HG02938 (cell line): ENCODE results near the gene PLTP.
A peak's percentile ranks its signal among the peaks of the same experiment; 100 is the strongest.
"Not testable (repeated sequence)": the region's sequence is repeated elsewhere in the genome, so short reads cannot be mapped to it uniquely, and the experiment has no call there.

Experiments used
- ATAC-seq: cut with Tn5 transposase; IDR thresholded peaks from one replicate; pipeline ENCODE4 v1.9.1; 2021; ENCODE audit warnings: mild to moderate bottlenecking, moderate library complexity; ENCODE audit not compliant: unreplicated experiment

PLTP gene

DNA sequence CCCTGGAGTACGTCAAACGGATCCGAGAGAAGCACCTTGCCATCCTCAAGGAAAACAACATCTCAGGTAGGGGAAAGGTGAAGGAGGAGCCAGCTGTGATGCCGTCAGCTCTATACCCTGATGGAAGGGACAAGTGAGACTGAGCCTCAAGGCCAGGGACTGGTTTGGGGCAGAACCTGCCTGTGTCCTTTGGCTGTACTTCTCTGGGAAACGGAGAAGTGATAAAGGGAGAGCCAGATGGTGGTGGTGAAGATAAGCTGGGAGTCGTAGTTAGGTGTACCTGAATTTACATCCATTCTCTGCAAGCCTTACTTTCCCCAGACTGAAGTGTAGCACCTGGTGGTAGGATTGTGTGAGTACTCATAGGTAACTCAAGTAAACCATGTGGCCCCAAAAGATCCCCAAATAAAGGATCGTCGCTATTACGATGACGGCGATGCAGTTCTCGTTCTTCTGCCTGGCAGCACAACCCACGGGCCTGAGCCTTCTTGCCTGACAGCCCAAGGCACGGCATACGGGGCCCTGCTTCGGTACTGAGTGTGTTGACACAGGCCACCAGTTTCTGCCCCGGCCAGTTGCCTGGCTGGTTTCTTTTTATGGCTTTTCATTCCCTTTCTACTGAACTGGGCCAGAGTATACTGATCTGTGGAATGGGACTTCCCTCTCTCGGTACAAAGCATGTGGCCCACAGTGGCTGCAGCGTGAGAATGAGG, 33.2 kb upstream of the PLTP start:
- ATAC-seq, result no peak

DNA sequence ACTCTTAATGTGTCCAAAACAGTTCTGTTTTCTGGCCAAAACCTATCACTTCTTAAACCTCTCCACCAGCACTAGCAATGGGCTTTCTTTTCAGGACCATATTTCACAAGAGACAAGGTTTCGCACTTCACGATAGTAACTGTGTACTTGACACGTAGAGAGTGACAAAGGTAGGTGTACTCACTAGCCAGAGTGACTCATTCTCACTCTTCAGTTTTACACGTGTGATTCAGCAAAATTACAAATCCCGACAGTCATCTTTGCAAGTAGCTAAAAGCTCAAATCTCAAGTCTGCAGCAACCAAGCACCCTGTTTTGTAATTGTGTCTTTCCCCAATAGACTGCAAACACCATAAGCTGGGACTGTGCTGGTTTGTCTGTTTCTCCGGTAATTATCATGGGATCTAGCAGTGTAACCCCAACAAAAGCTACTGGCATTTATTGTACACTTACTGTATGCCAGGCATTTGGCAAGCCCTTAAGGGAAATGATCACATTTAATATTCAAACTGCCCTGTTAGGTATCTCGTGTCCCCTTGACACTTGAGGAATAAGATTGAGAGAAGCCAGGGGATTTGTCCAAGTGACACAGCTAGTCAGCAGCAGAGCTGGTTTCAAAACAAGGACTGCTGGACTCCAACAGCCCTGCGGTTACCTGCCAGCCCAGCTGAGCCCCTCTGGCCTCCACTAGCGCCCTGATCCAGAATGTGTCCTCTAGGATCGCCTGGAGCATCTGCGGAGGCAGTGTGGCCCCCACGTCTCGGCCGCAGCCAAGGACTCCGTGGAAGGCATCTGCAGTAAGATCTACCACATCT, 32.4 kb upstream of the PLTP start:
- ATAC-seq, result no peak

DNA sequence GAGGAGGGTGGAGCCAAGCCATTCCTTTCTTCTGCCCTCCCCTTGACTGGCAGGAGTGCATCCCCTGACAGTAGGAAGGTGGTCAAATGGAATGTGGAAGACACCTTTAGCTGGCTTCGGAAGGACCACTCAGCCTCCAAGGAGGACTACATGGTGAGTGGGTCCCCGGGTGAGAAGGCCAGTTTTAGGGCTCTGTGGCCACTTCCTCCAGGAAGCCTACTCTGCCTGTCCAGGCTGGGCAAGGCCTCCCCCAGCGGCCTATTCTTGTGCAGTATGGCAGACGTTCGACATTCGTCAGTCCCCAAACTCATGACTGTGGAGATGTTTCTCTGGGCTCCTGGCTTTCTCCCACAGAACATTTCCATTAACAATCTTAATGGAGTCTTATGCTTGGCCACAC, 31.7 kb upstream of the PLTP start:
- no peak for ATAC-seq

DNA sequence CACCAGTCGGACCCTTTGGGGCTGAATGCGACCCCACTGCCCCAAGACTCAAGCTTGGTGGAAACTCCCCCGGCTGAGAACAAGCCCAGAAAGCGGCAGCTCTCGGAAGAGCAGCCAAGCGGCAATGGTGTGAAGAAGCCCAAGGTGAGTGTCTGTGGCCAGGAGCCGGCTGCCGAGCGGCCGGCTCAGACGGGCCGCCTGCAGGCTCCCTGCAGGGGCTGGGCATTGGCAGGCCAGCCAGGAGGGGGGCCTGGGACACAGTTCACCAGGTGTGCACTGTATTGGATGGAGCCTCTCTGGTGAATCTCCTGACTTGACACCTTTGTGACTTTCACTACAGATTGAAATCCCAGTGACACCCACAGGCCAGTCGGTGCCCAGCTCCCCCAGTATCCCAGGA, 28.5 kb upstream of the PLTP start:
- no peak for ATAC-seq

DNA sequence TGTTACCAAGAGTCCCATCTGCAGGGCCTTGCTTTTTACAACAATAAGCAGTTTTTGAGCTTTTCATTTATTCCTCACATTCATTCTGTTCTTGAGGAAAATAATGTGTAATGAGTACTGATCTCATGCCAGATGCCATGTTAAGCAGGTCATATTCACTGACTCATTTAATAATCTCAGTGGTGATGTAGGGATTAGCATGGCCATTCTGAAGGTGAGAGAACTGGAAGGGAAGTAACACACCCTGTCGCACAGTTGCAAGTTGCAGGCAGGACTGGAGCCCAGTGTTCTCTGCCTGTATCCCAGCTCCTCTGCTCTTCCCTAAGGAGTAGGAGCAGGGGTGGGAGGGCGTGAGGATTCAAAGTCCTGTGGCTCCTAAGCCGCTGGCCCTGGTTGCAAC, 28.1 kb upstream of the PLTP start:
- ATAC-seq, result no peak

DNA sequence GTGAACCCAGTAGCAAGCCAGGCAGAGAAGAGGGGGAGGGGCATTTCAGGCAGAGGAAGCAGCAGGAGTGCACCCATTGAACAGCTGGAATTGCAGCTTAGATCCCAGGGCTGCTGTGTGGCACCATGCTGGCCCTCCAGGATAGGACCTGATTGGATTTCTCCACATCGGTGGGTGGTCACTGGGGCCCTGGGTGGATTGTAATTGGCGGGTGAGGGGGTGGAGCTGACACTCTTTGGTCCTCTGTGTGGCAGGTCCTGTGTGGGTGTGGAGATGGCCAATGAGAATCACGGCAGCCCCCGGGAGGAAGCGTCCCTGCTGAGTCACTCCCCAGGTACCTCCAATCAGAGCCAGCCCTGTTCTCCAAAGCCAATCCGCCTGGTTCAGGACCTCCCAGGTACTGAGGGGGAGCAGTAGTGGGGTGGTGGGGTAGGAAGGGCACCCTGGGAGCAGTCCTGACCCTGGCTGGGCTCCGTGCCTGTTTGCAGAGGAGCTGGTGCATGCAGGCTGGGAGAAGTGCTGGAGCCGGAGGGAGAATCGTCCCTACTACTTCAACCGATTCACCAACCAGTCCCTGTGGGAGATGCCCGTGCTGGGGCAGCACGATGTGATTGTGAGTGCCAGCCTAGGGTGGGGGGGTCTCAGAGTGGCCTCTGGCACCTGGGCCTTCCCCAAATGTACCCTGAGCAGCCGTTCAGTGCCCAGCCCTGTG, 26.9 kb upstream of the PLTP start:
- no peak for ATAC-seq

DNA sequence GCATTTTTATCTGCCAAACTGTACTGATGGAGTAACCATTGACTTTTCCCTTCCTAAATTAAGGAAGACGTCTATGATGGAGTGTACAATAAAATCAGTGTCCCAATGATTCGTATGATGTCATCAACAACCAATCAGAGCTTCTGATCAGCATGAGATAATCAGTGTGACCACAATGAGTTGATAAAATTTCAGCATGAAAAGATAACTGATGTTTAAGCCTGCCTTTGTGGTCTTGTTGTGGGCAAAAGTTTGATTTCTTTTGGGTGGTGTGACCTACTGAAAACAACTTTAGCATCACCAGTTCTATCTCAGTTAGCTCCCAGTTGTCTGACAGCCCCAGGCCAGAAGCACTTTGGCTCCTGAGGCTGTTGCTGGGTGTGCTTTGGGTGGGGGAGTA, 25.8 kb upstream of the PLTP start:
- no peak for ATAC-seq

DNA sequence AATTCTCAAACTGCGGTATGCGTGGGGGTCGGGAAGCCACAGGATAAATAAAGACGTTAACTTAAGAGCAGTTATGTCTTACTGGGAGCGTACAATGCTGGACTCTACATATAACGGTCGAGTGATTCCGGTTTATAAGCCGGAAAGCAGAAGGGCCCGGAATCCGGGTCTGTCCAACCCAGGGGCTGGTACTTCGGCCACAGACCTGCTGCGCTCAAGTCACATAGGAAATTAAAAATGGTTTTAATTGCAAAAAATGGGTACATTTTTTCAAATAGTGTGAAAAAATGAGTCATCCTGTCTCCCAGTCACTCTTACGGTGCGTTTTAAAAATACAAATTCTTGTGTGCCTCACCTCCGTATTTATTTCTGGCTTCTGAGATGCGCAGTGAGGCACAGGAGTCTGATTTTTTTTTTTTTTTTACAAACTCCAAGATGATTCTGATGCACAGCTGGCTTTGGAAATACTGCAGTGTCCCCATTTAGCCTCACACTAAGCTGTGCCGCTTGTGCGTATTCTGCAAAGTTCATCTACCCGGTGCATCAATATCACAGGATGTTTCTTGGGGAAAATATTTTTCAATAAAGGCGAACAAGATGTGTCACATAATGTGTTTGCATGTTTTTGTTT, 23.6 kb upstream of the PLTP start:
- ATAC-seq, result peak; percentile 14

DNA sequence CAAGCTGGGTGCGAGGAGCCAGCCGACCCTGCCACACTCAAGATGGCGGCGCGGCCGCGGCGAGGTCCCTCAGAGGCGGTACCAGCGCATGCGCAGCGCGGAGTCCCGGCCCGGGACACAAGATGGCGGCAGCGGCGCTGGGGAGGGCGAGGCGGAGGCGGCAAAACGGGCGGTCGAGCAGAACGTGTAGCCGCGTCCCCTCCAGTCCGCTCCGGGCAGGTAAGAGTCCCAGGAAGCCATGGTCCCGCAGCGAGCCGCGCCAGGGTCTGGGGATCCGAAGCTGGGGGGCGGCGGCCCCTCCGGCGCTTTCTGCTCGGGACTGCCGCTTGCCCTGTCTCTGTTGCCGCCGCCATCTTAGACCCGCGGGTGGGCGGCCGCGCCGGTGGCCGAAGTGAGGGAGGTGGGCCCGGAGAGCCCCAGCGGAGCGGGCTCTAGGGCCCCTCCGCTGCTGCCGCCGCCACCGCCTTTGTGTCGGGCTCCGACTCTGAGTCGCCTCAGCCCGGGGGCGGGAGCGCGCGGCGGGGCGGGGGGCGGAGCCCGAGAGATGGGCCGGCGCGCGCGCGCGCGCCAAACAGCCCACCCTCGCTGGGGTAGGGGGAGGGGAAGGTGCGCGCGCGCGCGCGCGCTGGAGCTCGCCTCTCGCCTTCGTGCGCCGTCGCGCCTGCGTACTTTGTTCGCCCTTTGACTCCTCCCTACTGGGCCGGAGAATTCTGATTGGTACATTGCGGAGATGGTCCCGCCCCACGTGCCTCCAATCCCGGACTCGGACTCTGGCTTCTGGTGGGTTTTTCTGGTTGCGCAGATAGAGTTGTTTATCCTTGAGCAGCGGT, 22.8 kb upstream of the PLTP start, which contains the start of gene PCIF1:
TSS of gene PCIF1 (plus strand) at position 98 of the 830 bp plus-strand sequence. CDS start 4,317 bp downstream, outside the sequence.
- ATAC-seq, result peak; percentile 73

DNA sequence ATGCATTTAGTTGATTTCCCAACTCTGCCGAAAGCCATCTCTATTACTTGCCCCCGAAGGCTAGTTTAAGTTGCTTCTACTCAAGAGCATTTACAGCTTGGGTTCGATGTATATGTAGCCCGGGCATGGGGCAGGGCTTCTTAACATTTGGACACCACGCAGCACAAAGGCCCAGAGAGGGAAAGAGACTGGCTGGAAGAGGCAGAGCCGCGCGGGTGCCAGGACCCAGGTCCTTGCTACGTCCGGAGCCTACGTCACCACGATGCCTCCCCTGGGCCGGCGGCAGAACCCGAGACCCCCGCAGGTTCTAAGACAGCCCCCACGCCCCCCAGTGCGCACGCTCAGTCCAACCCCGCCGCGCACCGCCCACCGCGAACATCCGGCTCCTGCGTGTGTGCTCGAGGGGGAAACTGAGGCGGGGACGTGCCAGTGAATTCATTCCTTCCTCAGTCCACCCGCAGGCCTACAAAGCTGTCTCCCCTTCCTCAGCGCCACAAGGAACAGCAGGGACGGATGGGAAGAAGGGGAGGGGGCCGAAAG, 22.2 kb upstream of the PLTP start:
- ATAC-seq, result peak; percentile 20

DNA sequence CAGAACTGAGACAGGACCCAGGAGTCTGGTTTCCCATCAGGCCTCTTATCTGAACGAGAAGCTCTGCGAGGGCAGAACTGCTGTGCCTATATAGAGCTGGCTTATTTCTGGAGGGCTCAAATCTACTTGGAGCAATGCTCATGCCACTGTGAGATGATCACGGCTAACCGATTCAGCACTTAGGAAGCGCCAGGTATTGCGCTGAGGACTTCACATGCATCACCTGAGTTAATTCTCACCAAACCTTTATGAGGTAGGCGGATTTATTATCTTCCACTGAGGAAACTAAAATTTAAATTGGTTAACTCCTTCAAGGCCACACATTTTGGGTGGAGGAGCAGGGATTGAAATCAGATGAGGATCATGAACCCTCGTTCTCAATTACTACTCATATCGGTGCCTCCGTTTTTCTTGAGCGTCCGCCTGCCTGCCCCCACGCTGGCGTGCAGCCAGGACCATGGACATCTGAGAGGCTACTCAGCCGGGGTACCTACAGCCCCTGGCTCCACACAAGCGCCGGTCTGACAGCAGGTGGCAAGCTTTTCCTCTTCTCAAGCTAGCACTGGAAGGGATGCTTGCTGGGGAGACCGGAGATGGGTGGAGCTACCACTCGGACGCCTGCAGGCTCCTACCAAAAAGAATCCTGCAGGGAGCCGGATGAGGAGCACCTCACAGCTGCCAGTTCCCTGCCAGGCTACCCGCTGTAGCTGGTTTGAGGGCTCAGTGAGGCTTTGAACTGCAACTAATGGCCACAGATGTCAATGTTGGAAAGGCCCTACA, 21.5 kb upstream of the PLTP start:
- ATAC-seq, result no peak

DNA sequence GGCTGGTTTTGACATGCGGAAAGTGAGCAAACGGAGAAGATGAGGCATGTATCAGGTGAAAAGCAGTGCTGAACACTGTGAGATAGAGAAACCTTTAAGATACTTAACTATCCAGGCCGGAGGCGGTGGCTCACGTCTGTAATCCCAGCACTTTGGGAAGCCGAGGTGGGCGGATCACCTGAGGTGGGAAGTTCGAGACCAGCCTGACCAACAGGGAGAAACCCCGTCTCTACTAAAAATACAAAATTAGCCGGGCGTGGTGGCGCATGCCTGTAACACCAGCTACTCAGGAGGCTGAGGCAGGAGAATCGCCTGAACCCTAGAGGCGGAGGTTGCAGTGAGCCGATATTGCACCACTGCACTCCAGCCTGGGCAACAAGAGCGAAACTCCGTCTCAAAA, 19.7 kb upstream of the PLTP start:
- ATAC-seq, result not testable (repeated sequence)

DNA sequence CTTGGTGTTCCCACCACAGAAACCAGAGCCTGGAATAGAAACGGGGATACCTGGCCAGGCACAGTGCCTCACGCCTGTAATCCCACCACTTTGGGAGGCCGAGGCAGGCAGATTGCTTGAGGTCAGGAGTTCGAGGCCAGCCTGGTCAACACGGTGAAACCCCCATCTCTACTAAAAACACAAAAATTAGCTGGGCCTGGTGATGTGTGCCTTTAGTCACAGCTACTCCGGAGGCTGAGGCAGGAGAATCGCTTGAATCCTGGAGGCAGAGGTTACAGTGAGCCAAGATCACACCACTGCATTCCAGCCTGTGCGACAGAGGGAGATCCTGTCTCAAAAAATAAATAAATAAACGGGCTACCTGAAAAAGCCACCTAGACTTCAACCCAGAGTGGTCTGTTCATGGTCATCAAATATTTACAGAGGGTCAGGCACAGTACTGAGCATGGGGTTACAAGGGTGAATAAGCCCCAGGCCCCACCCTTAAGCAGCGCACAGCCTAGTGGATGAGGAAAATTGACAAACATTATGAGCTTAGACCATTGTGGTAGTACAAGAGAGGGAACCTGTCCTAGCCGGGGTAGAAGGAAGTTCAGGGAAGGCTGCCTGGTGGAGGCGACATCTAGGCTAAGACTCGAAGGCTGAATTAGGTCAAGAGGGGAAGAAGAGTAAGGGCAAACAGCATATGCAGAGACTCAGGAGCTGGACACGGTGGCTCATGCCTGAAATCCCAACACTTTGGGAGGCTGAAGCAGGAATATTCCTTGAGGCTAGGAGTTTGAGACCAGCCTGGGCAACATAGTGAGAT, 15.3 kb upstream of the PLTP start:
- no peak for ATAC-seq

DNA sequence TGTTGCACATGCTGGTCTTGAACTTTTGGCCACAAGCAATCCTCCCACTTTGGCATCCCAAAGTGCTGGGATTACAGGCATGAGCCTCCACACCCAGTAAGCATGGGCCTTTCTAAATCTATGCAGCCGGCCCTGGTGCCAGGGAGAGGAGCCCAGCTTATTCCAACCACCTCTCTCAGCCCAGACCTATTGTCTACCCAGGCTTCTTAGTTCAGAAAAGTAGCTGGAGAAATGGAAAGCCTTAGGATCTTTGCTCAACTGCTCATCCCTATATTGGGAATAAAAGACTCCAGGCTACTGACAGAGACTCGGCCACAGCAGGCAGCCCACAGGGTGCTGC, 14.7 kb upstream of the PLTP start:
- no peak for ATAC-seq

DNA sequence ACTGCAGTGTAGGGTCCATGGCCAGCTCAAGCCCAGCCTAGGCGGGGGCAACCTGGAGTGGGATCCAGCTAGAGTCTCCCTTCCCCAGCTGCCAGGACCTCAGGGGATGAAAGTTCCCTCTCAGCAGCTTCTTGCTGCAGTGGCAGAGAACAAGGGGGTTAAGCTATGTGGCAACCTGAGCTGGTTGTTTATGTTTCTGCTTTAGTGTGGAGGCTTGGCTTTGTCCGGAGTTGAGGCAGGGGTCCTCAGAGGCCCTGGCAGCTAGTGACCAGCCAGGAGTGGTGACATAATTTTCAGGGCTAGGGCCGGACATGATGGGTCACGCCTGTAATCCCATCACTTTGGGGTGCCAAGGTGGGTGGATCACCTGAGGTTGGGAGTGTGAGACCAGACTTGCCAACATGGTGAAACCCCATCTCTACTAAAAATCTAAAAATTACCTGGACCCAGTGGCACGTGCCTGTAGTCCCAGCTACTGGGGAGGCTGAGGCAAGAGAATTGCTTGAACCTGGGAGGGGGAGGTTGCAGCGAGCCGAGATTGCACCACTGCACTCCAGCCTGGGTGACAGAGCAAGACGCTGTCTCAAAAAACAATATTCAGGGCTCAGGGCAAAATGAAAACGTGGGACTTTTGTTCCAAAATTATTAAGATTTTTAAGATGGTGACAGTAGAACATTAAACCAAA, 14.0 kb upstream of the PLTP start:
- no peak for ATAC-seq

DNA sequence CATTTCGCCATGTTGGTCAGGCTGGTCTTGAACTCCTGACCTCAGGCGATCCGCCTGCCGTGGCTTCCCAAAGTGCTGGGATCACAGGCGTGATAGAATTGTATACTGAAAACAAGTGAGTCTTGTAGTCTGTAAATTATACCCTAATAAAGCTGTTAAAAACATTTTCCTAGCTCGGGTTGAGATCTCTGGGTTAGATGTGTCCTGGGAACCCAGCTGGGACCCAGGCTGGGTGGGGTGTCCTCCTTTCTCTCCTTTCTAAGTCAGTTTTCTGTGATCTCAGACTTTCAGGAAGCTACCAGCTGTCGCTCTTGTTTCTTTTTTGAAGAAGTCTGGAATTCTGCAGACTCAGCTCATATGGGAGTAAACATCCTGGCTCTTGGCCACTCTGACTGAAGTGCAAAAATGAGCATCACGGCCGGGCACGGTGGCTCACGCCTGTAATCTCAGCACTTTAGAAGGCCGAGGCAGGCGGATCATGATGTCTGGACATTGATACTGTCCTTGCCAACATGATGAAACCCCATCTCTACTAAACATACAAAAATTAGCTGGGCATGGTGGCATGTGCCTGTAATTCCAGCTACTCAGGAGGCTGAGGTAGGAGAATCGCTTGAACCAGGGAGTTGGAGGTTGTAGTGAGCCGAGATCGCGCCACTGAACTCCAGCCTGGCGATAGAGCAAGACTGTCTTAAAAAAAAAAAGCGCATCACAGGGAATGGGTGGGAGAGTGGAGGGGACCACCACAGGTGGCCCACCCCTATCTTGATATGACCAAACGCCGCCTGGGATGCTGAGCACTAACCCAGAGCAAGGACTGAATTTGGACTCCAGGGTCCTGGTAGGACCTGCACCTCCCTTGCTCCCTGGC, 12.7 kb upstream of the PLTP start:
- no peak for ATAC-seq
